SK-N-SH (cell line): ENCODE measurements around the gene ERICH3. TPM values are rescaled to one million over a fixed set of nuclear protein-coding genes. Genes with fewer than 3 reads are reported as not detected.

Source experiments
- CTCF ChIA-PET: fragments of 300-600, 350-600 bp; formaldehyde crosslinking; extraction: SDS; loops from one replicate; lab custom pipeline; 2021; lab: Yijun Ruan, JAX
- POLR2A ChIA-PET: fragments of 350-600 bp; sonication (Branson Sonifier 250); formaldehyde crosslinking; extraction: SDS; loops from one replicate; lab custom pipeline; 2020; ENCODE audit warnings: antibody characterized with exemption, inconsistent platforms; lab: Yijun Ruan, JAX
- DNase-seq: peaks from one replicate; pipeline ENCODE4 v3.0.0; 2012
- H2AFZ ChIP-seq: fragments of 200-600 bp; sonication (generic); 2 replicates; pipeline ENCODE4 v1.8.1; 2016; ENCODE audit warnings: antibody characterized with exemption, mild to moderate bottlenecking, low read depth
- H3F3A ChIP-seq: fragments of 200-600 bp; sonication (generic); replicated peaks from 2 replicates; pipeline ENCODE3; 2016; ENCODE audit warnings: antibody characterized with exemption, mild to moderate bottlenecking; ENCODE audit not compliant: insufficient read depth
- H3K27ac ChIP-seq, 2 experiments: fragments of 200-500 bp in 1 of 2; fragments of 200-600 bp in 1 of 2; sonication (Bioruptor generic) in 1 of 2; sonication (generic), shearing (Covaris generic) in 1 of 2; 2 replicates each; pipeline versions ENCODE4 v1.5.1 to v1.6.1; 2014 to 2016; ENCODE audit warnings: low read depth in 2 of 2, inconsistent platforms in 1 of 2, low read length in 1 of 2, mild to moderate bottlenecking in 1 of 2, mixed read lengths in 1 of 2
- H3K27me3 ChIP-seq: fragments of 200-600 bp; sonication (generic), shearing (Covaris generic); 2 replicates; pipeline ENCODE4 v1.6.1; 2016; ENCODE audit warnings: mixed run types; ENCODE audit not compliant: insufficient read depth
- H3K36me3 ChIP-seq, 2 experiments: fragments of 200-500 bp in 1 of 2; fragments of 200-600 bp in 1 of 2; sonication (Bioruptor generic) in 1 of 2; sonication (generic) in 1 of 2; replicated peaks in 1 of 2; 2 replicates each; pipeline versions ENCODE3 to v1.5.1; 2014 to 2016; ENCODE audit warnings: low read length in 1 of 2, mild to moderate bottlenecking in 1 of 2; ENCODE audit not compliant: insufficient read depth in 2 of 2, control insufficient read depth in 1 of 2
- H3K4me1 ChIP-seq, 2 experiments: fragments of 200-500 bp in 1 of 2; fragments of 200-600 bp in 1 of 2; sonication (Bioruptor generic) in 1 of 2; sonication (generic), shearing (Covaris generic) in 1 of 2; 2 replicates each; pipeline versions ENCODE4 v1.5.1 to v1.6.1; 2014 to 2016; ENCODE audit warnings: low read depth in 1 of 2, low read length in 1 of 2, mixed run types in 1 of 2; ENCODE audit not compliant: insufficient read depth in 2 of 2, control insufficient read depth in 1 of 2
- H3K4me2 ChIP-seq: fragments of 200-600 bp; sonication (generic), shearing (Covaris generic); 2 replicates; pipeline ENCODE4 v1.6.1; 2017; ENCODE audit warnings: mixed run types
- H3K4me3 ChIP-seq, 2 experiments: fragments of 200-500 bp in 1 of 2; fragments of 200-600 bp in 1 of 2; sonication (Bioruptor generic) in 1 of 2; sonication (generic), shearing (Covaris generic) in 1 of 2; 2 replicates each; pipeline versions ENCODE4 v1.5.1 to v1.8.1; 2014 to 2016; ENCODE audit warnings: low read depth in 2 of 2, inconsistent platforms in 1 of 2, low read length in 1 of 2, mild to moderate bottlenecking in 1 of 2, mixed read lengths in 1 of 2, moderate library complexity in 1 of 2
- H3K79me2 ChIP-seq: fragments of 200-600 bp; sonication (generic); 2 replicates; pipeline ENCODE4 v1.8.1; 2017; ENCODE audit warnings: mild to moderate bottlenecking; ENCODE audit not compliant: insufficient read depth
- H3K9ac ChIP-seq: fragments of 200-600 bp; sonication (generic); 2 replicates; pipeline ENCODE4 v1.6.1; 2017; ENCODE audit warnings: mixed run types
- H3K9me2 ChIP-seq: fragments of 200-600 bp; sonication (generic); 2 replicates; pipeline ENCODE4 v1.6.1; 2017; ENCODE audit warnings: mixed run types
- H3K9me3 ChIP-seq: fragments of 200-600 bp; sonication (generic); 2 replicates; pipeline ENCODE4 v1.6.1; 2017; ENCODE audit warnings: mixed run types, mild to moderate bottlenecking, moderate library complexity
- H4K20me1 ChIP-seq: fragments of 200-600 bp; sonication (generic); 2 replicates; pipeline ENCODE4 v1.6.1; 2017; ENCODE audit warnings: mild to moderate bottlenecking, mixed run types; ENCODE audit not compliant: insufficient read depth
- CTCF ChIP-seq: fragments of 200-600 bp; sonication (generic); IDR thresholded peaks from 2 replicates; pipeline ENCODE4 v1.6.1; 2017; ENCODE audit warnings: antibody characterized with exemption, mild to moderate bottlenecking, moderate library complexity
- EZH2phosphoT487 ChIP-seq: fragments of 200-600 bp; sonication (generic); IDR thresholded peaks from 2 replicates; pipeline ENCODE4 v1.6.1; 2017; ENCODE audit warnings: low read depth, mixed run types, mild to moderate bottlenecking, antibody characterized with exemption, moderate library complexity, borderline replicate concordance
- FOSL2 ChIP-seq: IDR thresholded peaks from 2 replicates; pipeline ENCODE4 v1.4.0; 2012; ENCODE audit warnings: low read depth, mild to moderate bottlenecking, moderate library complexity, borderline replicate concordance
- FOXJ3 ChIP-seq: sonication (generic); formaldehyde crosslinking; IDR thresholded peaks from 2 replicates; pipeline ENCODE4 v1.5.1; 2020; ENCODE audit warnings: mild to moderate bottlenecking, missing genetic modification reagents
- FOXM1 ChIP-seq: IDR thresholded peaks from 2 replicates; pipeline ENCODE4 v1.4.0; 2012; ENCODE audit warnings: low read depth, mild to moderate bottlenecking
- GABPA ChIP-seq: IDR thresholded peaks from 2 replicates; pipeline ENCODE4 v1.4.0; 2012; ENCODE audit warnings: low read depth, mild to moderate bottlenecking
- GATA2 ChIP-seq: sonication (generic); formaldehyde crosslinking; IDR thresholded peaks from 2 replicates; pipeline ENCODE4 v1.5.0; 2020; ENCODE audit warnings: mild to moderate bottlenecking, missing genetic modification reagents
- IRF3 ChIP-seq: fragments of 150-350 bp; IDR thresholded peaks from 2 replicates; pipeline ENCODE4 v1.6.1; 2016; ENCODE audit warnings: mild to moderate bottlenecking, low read depth, low read length
- JUND ChIP-seq: IDR thresholded peaks from 2 replicates; pipeline ENCODE4 v1.4.0; 2012
- MAX ChIP-seq: IDR thresholded peaks from 2 replicates; pipeline ENCODE4 v1.4.0; 2012; ENCODE audit warnings: low read depth
- MEF2A ChIP-seq: IDR thresholded peaks from 2 replicates; pipeline ENCODE4 v1.4.0; 2012; ENCODE audit warnings: low read depth, borderline replicate concordance
- NFIC ChIP-seq: IDR thresholded peaks from 2 replicates; pipeline ENCODE4 v1.4.0; 2012; ENCODE audit warnings: borderline replicate concordance
- NRF1 ChIP-seq: IDR thresholded peaks from 2 replicates; pipeline ENCODE4 v1.6.1; 2012; ENCODE audit warnings: low read depth, mild to moderate bottlenecking, low read length
- PBX3 ChIP-seq: IDR thresholded peaks from 2 replicates; pipeline ENCODE4; 2012
- POLR2AphosphoS5 ChIP-seq: IDR thresholded peaks from 2 replicates; pipeline ENCODE4 v1.6.1; 2012; ENCODE audit warnings: low read depth, low read length
- RAD21 ChIP-seq: IDR thresholded peaks from 2 replicates; pipeline ENCODE4 v1.6.1; 2012; ENCODE audit warnings: mild to moderate bottlenecking, low read length
- RCOR1 ChIP-seq: fragments of 150-350 bp; IDR thresholded peaks from 2 replicates; pipeline ENCODE4 v1.6.1; 2017; ENCODE audit warnings: antibody characterized with exemption, low read length
- SIN3A ChIP-seq: IDR thresholded peaks from 2 replicates; pipeline ENCODE4 v1.6.1; 2012; ENCODE audit warnings: low read depth, mild to moderate bottlenecking, low read length, moderate library complexity, borderline replicate concordance
- TAF1 ChIP-seq: IDR thresholded peaks from 2 replicates; pipeline ENCODE4 v1.6.1; 2012; ENCODE audit warnings: low read depth, mild to moderate bottlenecking, low read length, moderate library complexity, borderline replicate concordance
- TCF12 ChIP-seq: IDR thresholded peaks from 2 replicates; pipeline ENCODE4 v1.4.0; 2012
- YY1 ChIP-seq: IDR thresholded peaks from 2 replicates; pipeline ENCODE4 v1.4.0; 2012; ENCODE audit warnings: low read depth, mild to moderate bottlenecking
- WGBS: methylation state at CpG from one replicate; pipeline ENCODE4 v1.1.6; 2017; ENCODE audit warnings: low lambda C conversion rate; 5-methylcytosine and 5-hydroxymethylcytosine counted together
- polyA plus RNA-seq, 3 experiments: library from polyadenylated mRNA; depleted of rRNA; stranded (reverse); fragments of >200 nt; gene quantifications; 2 replicates each; pipeline ENCODE4 v1.2.3, GENCODE V29; 2012

Gene ERICH3
- polyA plus RNA-seq, 1 of the 3 experiments (the other 2 are of a cell fraction) = not detected

GRCh38 chr1:74681449-74681848 is 7.9 kb upstream of the ERICH3 start:
- H3K4me1 ChIP-seq = no peaks in the 10 kb centered on the region
- no peak overlapping the region for H2AFZ ChIP-seq
- no peaks in the 10 kb centered on the region for H3K9me3 ChIP-seq
- 59% methylated on average over 4 of the region's 4 CpGs for WGBS
- H3K9me2 ChIP-seq = no peaks in the 10 kb centered on the region
- no peak overlapping the region for H3K4me2 ChIP-seq
- no peaks in the 10 kb centered on the region for H3F3A ChIP-seq
- H3K36me3 ChIP-seq = no peaks in the 10 kb centered on the region
- H3K4me3 ChIP-seq = no peak overlapping the region
- H3K9ac ChIP-seq = no peak overlapping the region
- H3K27ac ChIP-seq = no peak overlapping the region
- no peak for TF ChIP-seq SIN3A
- no peak for TF ChIP-seq GABPA
- TF ChIP-seq RAD21 = no peak
- no peak for TF ChIP-seq CTCF
- no peak for TF ChIP-seq MAX
- no peak for TF ChIP-seq JUND
- TF ChIP-seq TCF12 = no peak
- no peak for TF ChIP-seq FOXM1
- TF ChIP-seq POLR2AphosphoS5 = no peak
- TF ChIP-seq EZH2phosphoT487 = no peak
- no peak for TF ChIP-seq TAF1
- TF ChIP-seq NRF1 = no peak
- no peak for TF ChIP-seq MEF2A
- ChIA-PET CTCF (interaction anchor here (2.6 kb wide), 1 partner anchor 8 kb away, joined by 15 read pairs; no protein-coding TSS in a partner anchor), POLR2A (interaction anchor here (1.0 kb wide), 1 partner anchor 175 kb away, joined by 3 read pairs; no protein-coding TSS in a partner anchor)
- H3K27me3 ChIP-seq = no peaks in the 10 kb centered on the region
- no peak for DNase-seq
- no peaks in the 10 kb centered on the region for H4K20me1 ChIP-seq
- no peaks in the 10 kb centered on the region for H3K79me2 ChIP-seq

GRCh38 chr1:74681001-74681400 is 7.4 kb upstream of the ERICH3 start:
- no peaks in the 10 kb centered on the region for H4K20me1 ChIP-seq
- H2AFZ ChIP-seq = no peak overlapping the region
- no peak overlapping the region for H3K27ac ChIP-seq
- ChIA-PET CTCF (interaction anchor here (2.6 kb wide), 1 partner anchor 9 kb away, joined by 15 read pairs; no protein-coding TSS in a partner anchor), POLR2A (no interaction called here)
- no peaks in the 10 kb centered on the region for H3K27me3 ChIP-seq
- no peaks in the 10 kb centered on the region for H3K4me1 ChIP-seq
- no peaks in the 10 kb centered on the region for H3K79me2 ChIP-seq
- H3K9ac ChIP-seq = no peak overlapping the region
- H3K36me3 ChIP-seq = no peaks in the 10 kb centered on the region
- H3K4me2 ChIP-seq = no peak overlapping the region
- no peak overlapping the region for H3K4me3 ChIP-seq
- H3F3A ChIP-seq = no peaks in the 10 kb centered on the region
- H3K9me2 ChIP-seq = no peaks in the 10 kb centered on the region
- 46% methylated on average over 3 of the region's 3 CpGs for WGBS
- no peaks in the 10 kb centered on the region for H3K9me3 ChIP-seq
- no peak for DNase-seq
- TF ChIP-seq YY1 (no peak), PBX3 (no peak), SIN3A (no peak), EZH2phosphoT487 (no peak), NFIC (no peak), GABPA (no peak), FOXJ3 (CRISPR knock-in tag) (no peak), CTCF (no peak), GATA2 (CRISPR knock-in tag) (no peak), FOSL2 (no peak), RCOR1 (no peak), IRF3 (no peak), NRF1 (no peak)
